Measurements from ENCODE around the gene SLC26A9.

The SLC26A9 gene

GRCh38 chr1:205972081-205972480, 28.8 kb upstream of the SLC26A9 start:
- Histone ChIP-seq H3K27ac (ENCODE audit: low read length) (no peak overlapping the region), H3K9me3 (ENCODE audit: control insufficient read depth in 1 of 2, low read length in 2 of 2) (no peaks in the 10 kb centered on the region), H3K4me1 (ENCODE audit: control insufficient read depth in 1 of 2, insufficient read depth in 2 of 2, low read length in 2 of 2) (no peaks in the 10 kb centered on the region), H3K4me3 (ENCODE audit: low read depth in 1 of 2, low read length in 2 of 2) (no peak overlapping the region), H3K27me3 (ENCODE audit: low read depth, low read length) (no peaks in the 10 kb centered on the region), H3K36me3 (ENCODE audit: control insufficient read depth in 1 of 2, insufficient read depth in 2 of 2, low read length in 2 of 2) (no peaks in the 10 kb centered on the region)

GRCh38 chr1:205971082-205971481, 27.8 kb upstream of the SLC26A9 start:
- no peak overlapping the region for H3K27ac ChIP-seq (ENCODE audit: low read length)
- no peaks in the 10 kb centered on the region for H3K27me3 ChIP-seq (ENCODE audit: low read depth, low read length)
- H3K4me3 ChIP-seq (ENCODE audit: low read depth in 1 of 2, low read length in 2 of 2), result no peak overlapping the region
- no peaks in the 10 kb centered on the region for H3K4me1 ChIP-seq (ENCODE audit: control insufficient read depth in 1 of 2, insufficient read depth in 2 of 2, low read length in 2 of 2)
- no peaks in the 10 kb centered on the region for H3K36me3 ChIP-seq (ENCODE audit: control insufficient read depth in 1 of 2, insufficient read depth in 2 of 2, low read length in 2 of 2)
- H3K9me3 ChIP-seq (ENCODE audit: control insufficient read depth in 1 of 2, low read length in 2 of 2), result no peaks in the 10 kb centered on the region

- H3K36me3 ChIP-seq (ENCODE audit: control insufficient read depth in 1 of 2, insufficient read depth in 2 of 2, low read length in 2 of 2), result no peaks in the 10 kb centered on the region
- H3K4me1 ChIP-seq (ENCODE audit: control insufficient read depth in 1 of 2, insufficient read depth in 2 of 2, low read length in 2 of 2), result no peaks in the 10 kb centered on the region
- no peaks in the 10 kb centered on the region for H3K27me3 ChIP-seq (ENCODE audit: low read depth, low read length)
- no peaks in the 10 kb centered on the region for H3K9me3 ChIP-seq (ENCODE audit: control insufficient read depth in 1 of 2, low read length in 2 of 2)
- no peak overlapping the region for H3K4me3 ChIP-seq (ENCODE audit: low read depth in 1 of 2, low read length in 2 of 2)
- H3K27ac ChIP-seq (ENCODE audit: low read length), result no peak overlapping the region
Measured at GRCh38 chr1:205970486-205970885, 27.2 kb upstream of the SLC26A9 start.

GRCh38 chr1:205969229-205969628, 26.0 kb upstream of the SLC26A9 start:
- no peak overlapping the region for H3K4me3 ChIP-seq (ENCODE audit: low read depth in 1 of 2, low read length in 2 of 2)
- H3K4me1 ChIP-seq (ENCODE audit: control insufficient read depth in 1 of 2, insufficient read depth in 2 of 2, low read length in 2 of 2), result no peaks in the 10 kb centered on the region
- H3K27me3 ChIP-seq (ENCODE audit: low read depth, low read length), result no peaks in the 10 kb centered on the region
- no peaks in the 10 kb centered on the region for H3K36me3 ChIP-seq (ENCODE audit: control insufficient read depth in 1 of 2, insufficient read depth in 2 of 2, low read length in 2 of 2)
- H3K9me3 ChIP-seq (ENCODE audit: control insufficient read depth in 1 of 2, low read length in 2 of 2), result no peaks in the 10 kb centered on the region
- H3K27ac ChIP-seq (ENCODE audit: low read length), result no peak overlapping the region

- Histone ChIP-seq H3K4me1 (ENCODE audit: control insufficient read depth in 1 of 2, insufficient read depth in 2 of 2, low read length in 2 of 2) (no peaks in the 10 kb centered on the region), H3K9me3 (ENCODE audit: control insufficient read depth in 1 of 2, low read length in 2 of 2) (no peaks in the 10 kb centered on the region), H3K27ac (ENCODE audit: low read length) (no peak overlapping the region), H3K36me3 (ENCODE audit: control insufficient read depth in 1 of 2, insufficient read depth in 2 of 2, low read length in 2 of 2) (no peaks in the 10 kb centered on the region), H3K4me3 (ENCODE audit: low read depth in 1 of 2, low read length in 2 of 2) (no peak overlapping the region), H3K27me3 (ENCODE audit: low read depth, low read length) (no peaks in the 10 kb centered on the region)
Measured at GRCh38 chr1:205967554-205968335, 24.5 kb upstream of the SLC26A9 start.

- Histone ChIP-seq H3K4me1 (ENCODE audit: control insufficient read depth in 1 of 2, insufficient read depth in 2 of 2, low read length in 2 of 2) (peaks cover 0 to 8% of the 10 kb centered on the region in 2 donors), H3K36me3 (ENCODE audit: control insufficient read depth in 1 of 2, insufficient read depth in 2 of 2, low read length in 2 of 2) (no peaks in the 10 kb centered on the region), H3K27me3 (ENCODE audit: low read depth, low read length) (no peaks in the 10 kb centered on the region), H3K4me3 (ENCODE audit: low read depth in 1 of 2, low read length in 2 of 2) (no peak overlapping the region), H3K27ac (ENCODE audit: low read length) (no peak overlapping the region), H3K9me3 (ENCODE audit: control insufficient read depth in 1 of 2, low read length in 2 of 2) (no peaks in the 10 kb centered on the region)
Measured at GRCh38 chr1:205965036-205965884, 22.0 kb upstream of the SLC26A9 start.

GRCh38 chr1:205963352-205964155, 20.3 kb upstream of the SLC26A9 start:
- Histone ChIP-seq H3K9me3 (ENCODE audit: control insufficient read depth in 1 of 2, low read length in 2 of 2) (no peaks in the 10 kb centered on the region), H3K36me3 (ENCODE audit: control insufficient read depth in 1 of 2, insufficient read depth in 2 of 2, low read length in 2 of 2) (no peaks in the 10 kb centered on the region), H3K27ac (ENCODE audit: low read length) (no peak overlapping the region), H3K4me3 (ENCODE audit: low read depth in 1 of 2, low read length in 2 of 2) (no peak overlapping the region), H3K27me3 (ENCODE audit: low read depth, low read length) (no peaks in the 10 kb centered on the region), H3K4me1 (ENCODE audit: control insufficient read depth in 1 of 2, insufficient read depth in 2 of 2, low read length in 2 of 2) (peaks cover 0 to 8% of the 10 kb centered on the region in 2 donors)

- H3K9me3 ChIP-seq (ENCODE audit: control insufficient read depth in 1 of 2, low read length in 2 of 2), result no peaks in the 10 kb centered on the region
- no peaks in the 10 kb centered on the region for H3K36me3 ChIP-seq (ENCODE audit: control insufficient read depth in 1 of 2, insufficient read depth in 2 of 2, low read length in 2 of 2)
- H3K27me3 ChIP-seq (ENCODE audit: low read depth, low read length), result no peaks in the 10 kb centered on the region
- H3K4me3 ChIP-seq (ENCODE audit: low read depth in 1 of 2, low read length in 2 of 2), result no peak overlapping the region
- no peak overlapping the region for H3K27ac ChIP-seq (ENCODE audit: low read length)
- peaks cover 0 to 8% of the 10 kb centered on the region in 2 donors for H3K4me1 ChIP-seq (ENCODE audit: control insufficient read depth in 1 of 2, insufficient read depth in 2 of 2, low read length in 2 of 2)
Measured at GRCh38 chr1:205962821-205963221, 19.6 kb upstream of the SLC26A9 start.

- H3K9me3 ChIP-seq (ENCODE audit: control insufficient read depth in 1 of 2, low read length in 2 of 2), result no peaks in the 10 kb centered on the region
- no peak overlapping the region for H3K27ac ChIP-seq (ENCODE audit: low read length)
- H3K4me1 ChIP-seq (ENCODE audit: control insufficient read depth in 1 of 2, insufficient read depth in 2 of 2, low read length in 2 of 2), result peaks cover 0 to 8% of the 10 kb centered on the region in 2 donors
- H3K4me3 ChIP-seq (ENCODE audit: low read depth in 1 of 2, low read length in 2 of 2), result no peak overlapping the region
- H3K27me3 ChIP-seq (ENCODE audit: low read depth, low read length), result no peaks in the 10 kb centered on the region
- no peaks in the 10 kb centered on the region for H3K36me3 ChIP-seq (ENCODE audit: control insufficient read depth in 1 of 2, insufficient read depth in 2 of 2, low read length in 2 of 2)
Measured at GRCh38 chr1:205961991-205962820, 18.9 kb upstream of the SLC26A9 start.

- no peak overlapping the region for H3K4me3 ChIP-seq (ENCODE audit: low read depth in 1 of 2, low read length in 2 of 2)
- H3K4me1 ChIP-seq (ENCODE audit: control insufficient read depth in 1 of 2, insufficient read depth in 2 of 2, low read length in 2 of 2), result peaks cover 0 to 8% of the 10 kb centered on the region in 2 donors
- H3K27me3 ChIP-seq (ENCODE audit: low read depth, low read length), result no peaks in the 10 kb centered on the region
- no peak overlapping the region for H3K27ac ChIP-seq (ENCODE audit: low read length)
- H3K36me3 ChIP-seq (ENCODE audit: control insufficient read depth in 1 of 2, insufficient read depth in 2 of 2, low read length in 2 of 2), result no peaks in the 10 kb centered on the region
- no peaks in the 10 kb centered on the region for H3K9me3 ChIP-seq (ENCODE audit: control insufficient read depth in 1 of 2, low read length in 2 of 2)
Measured at GRCh38 chr1:205961405-205961804, 18.1 kb upstream of the SLC26A9 start.

Data from muscle layer of duodenum (tissue), 2 donors.